ENCODE measurements around the gene VKORC1L1.

- no peak for TF ChIP-seq ZSCAN29 (IDR thresholded peaks at IDR 0.05)
- no peak for TF ChIP-seq CTCF (IDR thresholded peaks at IDR 0.05 in 2 of 3, conservative IDR thresholded peaks at IDR 0.05 in 1 of 3; ENCODE audit: control insufficient read depth in 2 of 3, extremely low read depth in 1 of 3, insufficient read depth in 1 of 3, low read depth in 3 of 3, low read length in 3 of 3)
- no peak for TF ChIP-seq POLR2A (IDR thresholded peaks at IDR 0.05; ENCODE audit: low read depth, low read length)
- TF ChIP-seq TAF1 (IDR thresholded peaks at IDR 0.05; ENCODE audit: borderline replicate concordance, low read depth, low read length), result no peak
- no peak for TF ChIP-seq MAX (IDR thresholded peaks at IDR 0.05; ENCODE audit: low read depth, low read length)
- TF ChIP-seq RAD21 (IDR thresholded peaks at IDR 0.05; ENCODE audit: insufficient read depth, low read depth, low read length), result no peak
These were observed 23.5 kb downstream of the VKORC1L1 start for GRCh38 chr7:65896279-65896870.
